Activated B cell treated with CpG ODN at 0.5 μM for 24 hours (primary cell): ENCODE measurements around the gene DZANK1. TPM values are rescaled to one million over a fixed set of nuclear protein-coding genes. Genes with fewer than 3 reads are reported as not detected.
"Not testable (repeated sequence)": the region's sequence is repeated elsewhere in the genome, so short reads cannot be mapped to it uniquely, and the experiment has no call there.

Source experiments
- ATAC-seq: fragments of 200-7000 bp; cut with Tn5 transposase; one replicate; pipeline ENCODE4 v1.10.0; 2021; ENCODE audit warnings: low read depth, mild to moderate bottlenecking, moderate library complexity
- CTCF ChIA-PET: fragments of 350-600 bp; sonication (Branson Sonifier 250); formaldehyde crosslinking; loops from one replicate; lab custom pipeline; 2021; ENCODE audit warnings: antibody characterized with exemption; lab: Charles Lee
- POLR2A ChIA-PET: fragments of 350-600 bp; sonication (Branson Sonifier 250); formaldehyde crosslinking; loops from one replicate; lab custom pipeline; 2021; ENCODE audit warnings: antibody characterized with exemption; lab: Charles Lee
- DNase-seq: peaks from one replicate; pipeline ENCODE4 v3.0.0; 2022
- H3K27ac Mint-ChIP-seq: one replicate; pipeline ENCODE4 v1.8.0; 2020; ENCODE audit warnings: mixed read lengths
- H3K27me3 Mint-ChIP-seq: one replicate; pipeline ENCODE4 v1.8.0; 2021; ENCODE audit warnings: mixed read lengths
- H3K36me3 Mint-ChIP-seq: one replicate; pipeline ENCODE4 v1.8.0; 2021; ENCODE audit warnings: low read depth, mixed read lengths
- H3K4me1 Mint-ChIP-seq: one replicate; pipeline ENCODE4 v1.8.0; 2021; ENCODE audit warnings: mixed read lengths
- H3K4me3 Mint-ChIP-seq: one replicate; pipeline ENCODE4 v1.8.0; 2020; ENCODE audit warnings: mild to moderate bottlenecking, mixed read lengths
- H3K9me3 Mint-ChIP-seq: one replicate; pipeline ENCODE4 v1.8.0; 2020; ENCODE audit warnings: mixed read lengths
- CTCF ChIP-seq: fragments of 200-600 bp; IDR thresholded peaks from one replicate; pipeline ENCODE4 v1.8.0; 2022; ENCODE audit warnings: antibody characterized with exemption, mild to moderate bottlenecking
- intact Hi-C: fragments of 100-400 bp; cut with micrococcal nuclease; formaldehyde crosslinking; loops from one replicate; pipeline ENCODE4 v1.15.1; 2024
- total RNA-seq: library from RNA; stranded (reverse); gene quantifications from 2 replicates; pipeline ENCODE4 v1.2.3, GENCODE V29; 2022

Gene DZANK1
- total RNA-seq, 1 donor from 2014 or later = 6.0 TPM

GRCh38 chr20:18360635-18361034, 106.2 kb downstream of the DZANK1 start:
- Mint-ChIP-seq H3K27me3 (no peaks in the 10 kb centered on the region), H3K9me3 (no peaks in the 10 kb centered on the region), H3K36me3 (no peaks in the 10 kb centered on the region), H3K4me3 (no peak overlapping the region), H3K27ac (no peak overlapping the region), H3K4me1 (no peaks in the 10 kb centered on the region)
- intact Hi-C loops = no loop called here
- ChIA-PET POLR2A (no interaction called here), CTCF (no interaction called here)
- ATAC-seq (no peak), DNase-seq (no peak)
- no peak for TF ChIP-seq CTCF

- H3K9me3 Mint-ChIP-seq = peaks cover 2% of the 10 kb centered on the region
- ChIA-PET CTCF (no interaction called here), POLR2A (no interaction called here)
- H3K27ac Mint-ChIP-seq = no peak overlapping the region
- DNase-seq = no peak
- no peak for ATAC-seq
- peaks cover 2% of the 10 kb centered on the region for H3K27me3 Mint-ChIP-seq
- no peaks in the 10 kb centered on the region for H3K36me3 Mint-ChIP-seq
- no peak overlapping the region for H3K4me3 Mint-ChIP-seq
- H3K4me1 Mint-ChIP-seq = no peaks in the 10 kb centered on the region
- intact Hi-C loops = no loop called here
- no peak for TF ChIP-seq CTCF
Measured at GRCh38 chr20:18359854-18360253, 107.0 kb downstream of the DZANK1 start.

GRCh38 chr20:18349749-18350148, 117.1 kb downstream of the DZANK1 start:
- H3K4me3 Mint-ChIP-seq, ATAC-seq, intact Hi-C loops, DNase-seq, H3K4me1 Mint-ChIP-seq, POLR2A ChIA-PET, H3K36me3 Mint-ChIP-seq, CTCF ChIA-PET, H3K27ac Mint-ChIP-seq, H3K9me3 Mint-ChIP-seq: not testable (repeated sequence)
- peaks cover 28% of the 10 kb centered on the region for H3K27me3 Mint-ChIP-seq

Other genes with a start within 250 kb of the DZANK1 start
- gene ZNF133, start 178.5 kb downstream of the DZANK1 start, total RNA-seq = 7.7 and 8.0 TPM in 2 replicates
- 13.3 and 14.5 TPM in 2 replicates for gene POLR3F, start 360 bp upstream of the DZANK1 start, total RNA-seq
- 10.6 TPM in 2 replicates for gene RBBP9, start 30.2 kb upstream of the DZANK1 start, total RNA-seq
- 52.0 and 56.6 TPM in 2 replicates for gene SEC23B, start 40.9 kb upstream of the DZANK1 start, total RNA-seq
- gene SMIM26, start 100.4 kb upstream of the DZANK1 start, total RNA-seq = 48.9 and 51.7 TPM in 2 replicates
- gene DTD1, start 121.0 kb upstream of the DZANK1 start, total RNA-seq = 26.3 and 27.5 TPM in 2 replicates